Measurements from ENCODE around the gene CDC25B. TPM values are rescaled to one million over a fixed set of nuclear protein-coding genes. Genes with fewer than 3 reads are reported as not detected.

CDC25B gene
- total RNA-seq, 1 donor from 2014 or later: 24.3 TPM

DNA sequence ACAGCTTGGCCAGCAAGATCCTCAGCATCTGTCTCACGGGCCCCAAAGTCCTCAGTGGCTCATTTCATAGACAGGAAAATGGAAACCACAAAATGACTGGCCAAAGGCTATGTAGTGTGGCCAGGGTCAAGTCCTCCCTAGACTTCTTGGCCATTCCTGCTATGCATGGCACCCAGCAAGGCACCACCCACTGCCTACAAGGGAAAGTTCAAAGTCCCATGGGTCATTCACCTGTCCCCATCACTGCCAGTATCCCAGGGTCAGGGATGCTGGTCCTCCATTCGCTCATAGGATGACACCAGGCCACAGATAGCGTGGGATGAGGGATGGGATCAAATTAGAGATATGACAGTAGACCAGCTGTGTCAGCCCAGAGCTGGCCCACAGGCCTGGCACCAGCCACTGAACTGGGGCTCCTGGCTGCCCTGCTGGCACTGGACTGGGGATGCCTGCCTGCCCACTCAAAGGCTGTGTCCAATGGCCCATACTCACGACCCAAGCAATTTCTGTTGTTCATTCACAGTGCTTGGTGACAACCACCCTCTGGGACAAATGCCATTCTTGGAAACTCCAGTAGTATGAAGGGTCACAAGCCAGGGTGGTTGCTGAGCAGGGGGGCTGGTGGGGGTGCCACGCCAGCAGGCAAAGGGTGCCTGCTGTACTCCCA, 40.2 kb upstream of the CDC25B start:
- no peak for TF ChIP-seq CTCF (IDR thresholded peaks at IDR 0.05)
- intact Hi-C loops (cut with micrococcal nuclease): no loop called here
- H3K36me3 Mint-ChIP-seq (ENCODE audit: low read depth): peaks cover 18% of the 10 kb centered on the region
- peaks cover 12% of the 10 kb centered on the region for H3K4me1 Mint-ChIP-seq
- no peak overlapping the region for H3K4me3 Mint-ChIP-seq
- DNase-seq: no peak
- ChIA-PET CTCF (interaction anchor here (1.0 to 5.5 kb wide), 3 partner anchors 12 to 100 kb away, joined by 3 to 32 read pairs (median 5); partner anchors contain the start of gene ADISSP), POLR2A (interaction anchor here (1.4 kb wide), 1 partner anchor 13 kb away, joined by 4 read pairs; no protein-coding TSS in a partner anchor)
- ATAC-seq (ENCODE audit: low read depth): no peak
- no peaks in the 10 kb centered on the region for H3K27me3 Mint-ChIP-seq
- H3K9me3 Mint-ChIP-seq: no peaks in the 10 kb centered on the region
- H3K27ac Mint-ChIP-seq: no peak overlapping the region

DNA sequence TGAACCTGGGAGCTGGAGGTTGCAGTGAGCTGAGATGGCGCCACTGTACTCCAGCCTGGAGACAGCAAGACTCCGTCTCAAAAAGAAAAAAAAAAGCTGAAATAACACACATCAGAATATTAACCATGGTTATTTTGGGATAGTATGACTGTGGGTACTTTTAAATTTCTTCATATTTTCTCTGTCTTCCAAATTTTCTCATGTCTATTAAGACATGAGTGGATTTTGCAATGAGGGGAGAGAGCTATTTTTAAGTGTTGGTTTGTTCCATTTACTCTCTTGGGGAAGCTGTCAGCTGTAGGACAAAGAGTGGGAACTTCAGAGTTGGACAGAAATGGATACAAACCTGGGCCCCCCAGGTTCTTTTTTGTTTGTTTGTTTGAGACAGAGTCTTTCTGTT, 38.8 kb upstream of the CDC25B start:
- peaks cover 16% of the 10 kb centered on the region for H3K4me1 Mint-ChIP-seq
- H3K9me3 Mint-ChIP-seq: no peaks in the 10 kb centered on the region
- no peaks in the 10 kb centered on the region for H3K27me3 Mint-ChIP-seq

DNA sequence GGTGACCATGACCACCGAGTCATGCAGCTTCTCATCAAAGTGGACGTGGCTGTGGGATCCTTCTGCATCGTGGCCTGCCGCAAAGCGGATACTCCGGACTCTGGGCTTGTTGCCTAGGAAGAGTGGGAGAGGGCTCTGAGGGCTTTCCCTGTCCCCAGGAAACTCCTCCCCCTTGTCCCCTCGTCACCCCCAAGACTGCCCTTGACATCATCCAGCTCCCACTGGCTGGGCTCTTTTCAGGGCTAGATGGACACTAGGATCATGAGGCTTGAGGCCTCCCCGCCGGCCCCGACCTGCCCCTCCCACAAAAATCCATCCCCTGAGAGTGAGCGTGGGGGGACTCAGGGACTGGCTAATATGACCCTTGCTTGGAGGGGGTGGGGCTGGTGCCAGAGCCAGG, 37.5 kb upstream of the CDC25B start:
- Mint-ChIP-seq H3K27me3 (no peaks in the 10 kb centered on the region), H3K4me3 (no peak overlapping the region), H3K27ac (no peak overlapping the region), H3K36me3 (ENCODE audit: low read depth) (peaks cover 21% of the 10 kb centered on the region), H3K9me3 (no peaks in the 10 kb centered on the region), H3K4me1 (peaks cover 11% of the 10 kb centered on the region)
- ATAC-seq (ENCODE audit: low read depth) (no peak), DNase-seq (no peak)
- CTCF ChIA-PET: no interaction called here
- POLR2A ChIA-PET: no interaction called here
- intact Hi-C loops (cut with micrococcal nuclease): no loop called here
- no peak for TF ChIP-seq CTCF (IDR thresholded peaks at IDR 0.05)

More for the DNA sequence above, 38.8 kb upstream of the CDC25B start:
- POLR2A ChIA-PET: interaction anchor here (1.4 kb wide), 1 partner anchor 11 kb away, joined by 4 read pairs; no protein-coding TSS in a partner anchor
- no peak overlapping the region for H3K4me3 Mint-ChIP-seq
- no peak overlapping the region for H3K27ac Mint-ChIP-seq
- no peak for DNase-seq
- peaks cover 23% of the 10 kb centered on the region for H3K36me3 Mint-ChIP-seq (ENCODE audit: low read depth)
- ATAC-seq (ENCODE audit: low read depth): no peak
- no peak for TF ChIP-seq CTCF (IDR thresholded peaks at IDR 0.05)
- CTCF ChIA-PET: interaction anchor here (1.7 kb wide), 1 partner anchor 11 kb away, joined by 5 read pairs; no protein-coding TSS in a partner anchor
- intact Hi-C loops (cut with micrococcal nuclease): no loop called here

DNA sequence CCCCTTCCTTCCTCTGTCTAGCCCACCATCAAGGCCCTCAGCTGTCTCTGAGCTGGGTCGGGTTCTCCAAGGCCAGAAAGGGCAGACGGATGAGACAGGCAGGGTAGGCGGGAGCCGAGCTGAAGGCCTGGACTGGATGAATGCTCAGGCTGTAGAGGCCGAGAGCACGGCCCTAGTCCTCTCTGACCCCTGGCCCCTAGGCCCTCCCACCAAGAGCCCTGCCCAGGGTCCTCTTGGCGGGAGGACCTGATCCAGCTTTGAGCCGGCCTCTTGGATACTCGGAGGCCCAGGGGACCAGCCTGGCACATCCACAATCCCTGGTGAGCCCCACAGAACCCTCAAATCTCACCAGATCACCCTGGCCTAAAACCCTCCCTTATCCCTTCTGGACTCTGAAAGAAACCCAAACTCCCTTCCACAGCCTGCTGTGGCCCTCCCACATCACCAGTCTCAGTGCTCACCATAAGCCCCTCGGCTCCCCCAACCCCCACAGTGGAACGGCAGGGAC, 36.7 kb upstream of the CDC25B start:
- TF ChIP-seq CTCF (IDR thresholded peaks at IDR 0.05): no peak
- no peak overlapping the region for H3K4me3 Mint-ChIP-seq
- ChIA-PET POLR2A (interaction anchor here (1.6 kb wide), 1 partner anchor 27 kb away, joined by 4 read pairs; the partner anchor contains the start of gene CENPB), CTCF (no interaction called here)
- ATAC-seq (ENCODE audit: low read depth) (no peak), DNase-seq (no peak)
- peaks cover 21% of the 10 kb centered on the region for H3K36me3 Mint-ChIP-seq (ENCODE audit: low read depth)
- intact Hi-C loops (cut with micrococcal nuclease): no loop called here
- peaks cover 11% of the 10 kb centered on the region for H3K4me1 Mint-ChIP-seq
- no peak overlapping the region for H3K27ac Mint-ChIP-seq
- no peaks in the 10 kb centered on the region for H3K9me3 Mint-ChIP-seq
- H3K27me3 Mint-ChIP-seq: no peaks in the 10 kb centered on the region

DNA sequence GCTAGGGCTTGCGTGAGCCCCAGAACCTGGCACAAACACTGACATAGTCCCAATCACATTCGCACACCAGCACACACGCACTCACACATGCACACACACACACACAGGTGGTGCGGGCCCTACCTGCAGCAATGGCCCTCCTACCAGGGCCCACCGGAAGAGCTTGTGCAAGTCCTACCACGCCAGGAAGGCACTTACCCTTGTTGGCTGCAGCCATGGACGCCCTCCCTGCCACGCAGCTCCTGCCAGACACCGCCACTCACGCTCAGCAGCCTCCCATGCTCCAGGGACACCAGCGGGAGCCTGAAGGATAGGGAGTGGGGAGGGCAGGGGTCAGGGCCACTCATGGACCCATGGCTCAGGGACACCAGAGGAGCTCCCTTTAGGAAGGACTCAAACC, 36.2 kb upstream of the CDC25B start:
- H3K36me3 Mint-ChIP-seq (ENCODE audit: low read depth): peaks cover 18% of the 10 kb centered on the region
- H3K27ac Mint-ChIP-seq: no peak overlapping the region
- ChIA-PET CTCF (no interaction called here), POLR2A (interaction anchor here (1.6 kb wide), 1 partner anchor 27 kb away, joined by 4 read pairs; the partner anchor contains the start of gene CENPB)
- H3K9me3 Mint-ChIP-seq: no peaks in the 10 kb centered on the region
- intact Hi-C loops (cut with micrococcal nuclease): loop anchor here (10.0 kb wide), 1 partner anchor 555 kb away; the partner anchor contains the start of genes DDRGK1 and ITPA
- no peak overlapping the region for H3K4me3 Mint-ChIP-seq
- H3K27me3 Mint-ChIP-seq: no peaks in the 10 kb centered on the region
- no peak for TF ChIP-seq CTCF (IDR thresholded peaks at IDR 0.05)
- DNase-seq (no peak), ATAC-seq (ENCODE audit: low read depth) (no peak)
- H3K4me1 Mint-ChIP-seq: peaks cover 11% of the 10 kb centered on the region

Measured in activated B cell treated with CpG ODN at 0.5 μM for 24 hours (primary cell).